ENCODE measurements around the gene CASP10. TPM values are rescaled to one million over a fixed set of nuclear protein-coding genes. Genes with fewer than 3 reads are reported as not detected.

Gene CASP10
- total and polyA plus RNA-seq, 9 of the 15 experiments (the other 6 are each of a cell fraction or from before 2014, with no cell fraction given), result 7.1 to 20.4 (median 10.8) TPM

DNA sequence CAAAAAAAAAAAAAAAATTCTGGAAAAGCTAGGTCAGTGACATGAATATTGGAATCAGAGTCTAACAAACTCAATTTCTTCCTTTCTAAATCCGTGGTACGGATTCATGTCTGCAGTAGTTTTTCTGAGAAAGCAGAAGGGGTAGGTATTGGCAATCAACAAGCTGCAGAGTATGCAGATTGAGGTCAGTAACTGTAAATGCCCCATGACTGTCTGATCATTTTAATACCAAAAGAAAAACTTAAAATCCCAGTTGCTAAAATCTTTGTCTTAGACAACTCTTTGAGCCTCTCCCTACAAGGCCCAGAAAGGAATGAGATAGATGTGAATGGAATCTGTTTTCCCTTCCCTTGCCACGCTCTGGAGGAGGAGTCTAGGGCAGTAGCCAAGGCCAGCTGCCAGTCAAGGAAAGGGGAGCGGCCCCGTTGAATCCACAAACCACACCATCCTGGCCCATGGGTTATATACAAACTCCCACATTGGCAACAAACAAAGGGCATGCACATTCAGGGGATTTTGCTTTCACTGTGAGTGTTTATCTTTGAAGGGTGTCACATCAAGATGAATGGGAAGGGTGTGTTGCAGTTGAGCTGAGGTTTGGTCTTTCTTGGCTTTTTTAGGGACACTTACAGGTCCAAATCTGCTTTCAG is 71.3 kb downstream of the CASP10 start (continued):
- TF ChIP-seq MEIS2 (IDR thresholded peaks at IDR 0.05; ENCODE audit: partially characterized antibody) (peak; percentile 91), RCOR1 (IDR thresholded peaks at IDR 0.05; ENCODE audit: borderline replicate concordance in 1 of 2, low read depth in 2 of 2, low read length in 2 of 2) (peak in 1 of 2 experiments; percentile 75; a peak in 1 of 4 replicates), ZNF551 (CRISPR knock-in tag; IDR thresholded peaks at IDR 0.05) (no peak), EHMT2 (IDR thresholded peaks at IDR 0.05) (no peak), CBFA2T3 (IDR thresholded peaks at IDR 0.05) (peak; percentile 15; the same call in 1 of the 2 replicates), POLR2AphosphoS2 (IDR thresholded peaks at IDR 0.05; ENCODE audit: low read length) (no peak)

DNA sequence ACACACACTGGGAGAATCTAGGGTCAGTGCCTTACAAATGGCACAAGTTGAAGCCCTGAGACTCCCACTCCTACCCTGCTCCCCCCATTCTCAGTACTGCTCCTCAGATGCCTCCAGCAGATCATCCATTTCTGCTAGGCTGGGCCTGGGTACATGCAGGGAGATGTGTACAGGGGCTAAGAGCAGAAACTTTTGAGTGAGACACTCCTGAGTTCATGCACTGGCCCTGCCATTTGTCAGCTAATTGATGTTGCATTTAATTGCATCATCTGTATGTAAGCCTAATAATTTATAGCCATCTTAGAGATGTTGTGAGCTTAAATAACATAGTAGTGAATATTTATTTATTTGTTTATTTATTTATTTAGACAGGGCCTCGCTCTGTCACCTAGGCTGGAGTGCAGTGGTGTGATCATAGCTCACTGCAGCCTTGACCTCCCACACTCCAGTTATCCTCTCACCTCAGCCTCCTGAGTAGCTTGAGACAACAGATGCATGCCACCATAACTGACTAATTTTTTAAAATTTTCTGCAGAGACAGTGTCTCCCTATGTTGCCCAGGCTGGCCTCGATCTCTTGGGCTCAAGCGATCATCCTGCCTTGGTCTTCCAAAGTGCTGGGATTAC is 72.6 kb downstream of the CASP10 start:
- intact Hi-C loops (cut with micrococcal nuclease), result no loop called here
- Histone ChIP-seq H3K27ac (ENCODE audit: extremely low read depth, low read depth, low read length) (peak overlapping the region; percentile 43; the same call in 2 of the 3 replicates), H3K36me3 (ENCODE audit: control insufficient read depth, insufficient read depth, low read length) (no peaks in the 10 kb centered on the region), H3K27me3 (ENCODE audit: control insufficient read depth in 2 of 2, insufficient read depth in 2 of 2, low read length in 2 of 2) (no peaks in the 10 kb centered on the region), H3K4me1 (replicated peaks in 1 of 2; ENCODE audit: control insufficient read depth in 2 of 2, insufficient read depth in 2 of 2, low read length in 2 of 2) (peaks cover 23 to 33% of the 10 kb centered on the region in 2 experiments), H3K79me2 (ENCODE audit: control insufficient read depth, insufficient read depth, low read length) (peaks cover 27% of the 10 kb centered on the region), H2AFZ (ENCODE audit: low read depth, low read length) (no peak overlapping the region), H3K4me3 (no peak overlapping the region), H4K20me1 (replicated peaks; ENCODE audit: control insufficient read depth, insufficient read depth, low read length) (no peaks in the 10 kb centered on the region), H3K9me1 (ENCODE audit: control insufficient read depth, insufficient read depth, low read length) (no peaks in the 10 kb centered on the region), H3K4me2 (ENCODE audit: insufficient read depth, low read length) (no peak overlapping the region), H3K9ac (ENCODE audit: insufficient read depth in 1 of 2, low read depth in 2 of 2, low read length in 2 of 2) (no peak overlapping the region; a peak in 1 of 4 replicates), H3K9me3 (replicated peaks; ENCODE audit: control insufficient read depth, insufficient read depth, low read depth, low read length) (no peaks in the 10 kb centered on the region)
- ATAC-seq, result peak; percentile 7; the same call in 1 of the 3 replicates
- in situ Hi-C loops (cut with MboI), result no loop called here
- BruUV-seq (replicated peaks), result no TSS peak
- CTCF ChIA-PET (ENCODE audit: low intra/inter-chr PET ratio), result no interaction called here
- WGBS (ENCODE audit: insufficient coverage, low coverage, missing lambda C conversion rate), result 84% methylated on average over 3 of the region's 3 CpGs
- FAIRE-seq, result no peak
- POLR2A ChIA-PET, result interaction anchor here (0.6 to 1.0 kb wide), 2 partner anchors 8 to 196 kb away, joined by 3 read pairs; partner anchors contain the start of gene TRAK2
- no peak for DNase-seq (ENCODE audit: extremely low read depth in 1 of 4, low spot score in 3 of 4)
- no peak for TF ChIP-seq YY1 (IDR thresholded peaks at IDR 0.05; ENCODE audit: borderline replicate concordance in 1 of 3, control insufficient read depth in 1 of 3, extremely low read depth in 1 of 3, insufficient read depth in 3 of 3, insufficient read length in 1 of 3, insufficient replicate concordance in 2 of 3, low read depth in 1 of 3, low read length in 2 of 3)
- TF ChIP-seq, protein P1, sequence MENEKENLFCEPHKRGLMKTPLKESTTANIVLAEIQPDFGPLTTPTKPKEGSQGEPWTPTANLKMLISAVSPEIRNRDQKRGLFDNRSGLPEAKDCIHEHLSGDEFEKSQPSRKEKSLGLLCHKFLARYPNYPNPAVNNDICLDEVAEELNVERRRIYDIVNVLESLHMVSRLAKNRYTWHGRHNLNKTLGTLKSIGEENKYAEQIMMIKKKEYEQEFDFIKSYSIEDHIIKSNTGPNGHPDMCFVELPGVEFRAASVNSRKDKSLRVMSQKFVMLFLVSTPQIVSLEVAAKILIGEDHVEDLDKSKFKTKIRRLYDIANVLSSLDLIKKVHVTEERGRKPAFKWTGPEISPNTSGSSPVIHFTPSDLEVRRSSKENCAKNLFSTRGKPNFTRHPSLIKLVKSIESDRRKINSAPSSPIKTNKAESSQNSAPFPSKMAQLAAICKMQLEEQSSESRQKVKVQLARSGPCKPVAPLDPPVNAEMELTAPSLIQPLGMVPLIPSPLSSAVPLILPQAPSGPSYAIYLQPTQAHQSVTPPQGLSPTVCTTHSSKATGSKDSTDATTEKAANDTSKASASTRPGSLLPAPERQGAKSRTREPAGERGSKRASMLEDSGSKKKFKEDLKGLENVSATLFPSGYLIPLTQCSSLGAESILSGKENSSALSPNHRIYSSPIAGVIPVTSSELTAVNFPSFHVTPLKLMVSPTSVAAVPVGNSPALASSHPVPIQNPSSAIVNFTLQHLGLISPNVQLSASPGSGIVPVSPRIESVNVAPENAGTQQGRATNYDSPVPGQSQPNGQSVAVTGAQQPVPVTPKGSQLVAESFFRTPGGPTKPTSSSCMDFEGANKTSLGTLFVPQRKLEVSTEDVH (IDR thresholded peaks at IDR 0.05; ENCODE audit: low read depth, partially characterized antibody), result no peak
- TF ChIP-seq ZNF589 (CRISPR knock-in tag; IDR thresholded peaks at IDR 0.05; ENCODE audit: low read depth), result peak; percentile 18; the same call in 1 of the 2 replicates
- TF ChIP-seq, protein P2, sequence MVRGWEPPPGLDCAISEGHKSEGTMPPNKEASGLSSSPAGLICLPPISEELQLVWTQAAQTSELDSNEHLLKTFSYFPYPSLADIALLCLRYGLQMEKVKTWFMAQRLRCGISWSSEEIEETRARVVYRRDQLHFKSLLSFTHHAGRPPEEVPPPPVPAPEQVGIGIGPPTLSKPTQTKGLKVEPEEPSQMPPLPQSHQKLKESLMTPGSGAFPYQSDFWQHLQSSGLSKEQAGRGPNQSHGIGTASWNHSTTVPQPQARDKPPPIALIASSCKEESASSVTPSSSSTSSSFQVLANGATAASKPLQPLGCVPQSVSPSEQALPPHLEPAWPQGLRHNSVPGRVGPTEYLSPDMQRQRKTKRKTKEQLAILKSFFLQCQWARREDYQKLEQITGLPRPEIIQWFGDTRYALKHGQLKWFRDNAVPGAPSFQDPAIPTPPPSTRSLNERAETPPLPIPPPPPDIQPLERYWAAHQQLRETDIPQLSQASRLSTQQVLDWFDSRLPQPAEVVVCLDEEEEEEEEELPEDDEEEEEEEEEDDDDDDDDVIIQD (CRISPR knock-in tag; IDR thresholded peaks at IDR 0.05), result no peak
- TF ChIP-seq, protein P3, sequence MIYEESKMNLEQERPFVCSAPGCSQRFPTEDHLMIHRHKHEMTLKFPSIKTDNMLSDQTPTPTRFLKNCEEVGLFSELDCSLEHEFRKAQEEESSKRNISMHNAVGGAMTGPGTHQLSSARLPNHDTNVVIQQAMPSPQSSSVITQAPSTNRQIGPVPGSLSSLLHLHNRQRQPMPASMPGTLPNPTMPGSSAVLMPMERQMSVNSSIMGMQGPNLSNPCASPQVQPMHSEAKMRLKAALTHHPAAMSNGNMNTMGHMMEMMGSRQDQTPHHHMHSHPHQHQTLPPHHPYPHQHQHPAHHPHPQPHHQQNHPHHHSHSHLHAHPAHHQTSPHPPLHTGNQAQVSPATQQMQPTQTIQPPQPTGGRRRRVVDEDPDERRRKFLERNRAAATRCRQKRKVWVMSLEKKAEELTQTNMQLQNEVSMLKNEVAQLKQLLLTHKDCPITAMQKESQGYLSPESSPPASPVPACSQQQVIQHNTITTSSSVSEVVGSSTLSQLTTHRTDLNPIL (CRISPR knock-in tag; IDR thresholded peaks at IDR 0.05), result no peak
- no peak for TF ChIP-seq MYBL2 (IDR thresholded peaks at IDR 0.05; ENCODE audit: low read depth)
- no peak for TF ChIP-seq MYBL2 (CRISPR knock-in tag; IDR thresholded peaks at IDR 0.05; ENCODE audit: borderline replicate concordance)

Measured in K562 (cell line).